ENCODE measurements around the gene SFSWAP. TPM values are rescaled to one million over a fixed set of nuclear protein-coding genes. Genes with fewer than 3 reads are reported as not detected.
"Not testable (repeated sequence)": the region's sequence is repeated elsewhere in the genome, so short reads cannot be mapped to it uniquely, and the experiment has no call there.

SFSWAP gene
- total RNA-seq, 2 donors from 2014 or later: 80.0 to 87.8 TPM

DNA sequence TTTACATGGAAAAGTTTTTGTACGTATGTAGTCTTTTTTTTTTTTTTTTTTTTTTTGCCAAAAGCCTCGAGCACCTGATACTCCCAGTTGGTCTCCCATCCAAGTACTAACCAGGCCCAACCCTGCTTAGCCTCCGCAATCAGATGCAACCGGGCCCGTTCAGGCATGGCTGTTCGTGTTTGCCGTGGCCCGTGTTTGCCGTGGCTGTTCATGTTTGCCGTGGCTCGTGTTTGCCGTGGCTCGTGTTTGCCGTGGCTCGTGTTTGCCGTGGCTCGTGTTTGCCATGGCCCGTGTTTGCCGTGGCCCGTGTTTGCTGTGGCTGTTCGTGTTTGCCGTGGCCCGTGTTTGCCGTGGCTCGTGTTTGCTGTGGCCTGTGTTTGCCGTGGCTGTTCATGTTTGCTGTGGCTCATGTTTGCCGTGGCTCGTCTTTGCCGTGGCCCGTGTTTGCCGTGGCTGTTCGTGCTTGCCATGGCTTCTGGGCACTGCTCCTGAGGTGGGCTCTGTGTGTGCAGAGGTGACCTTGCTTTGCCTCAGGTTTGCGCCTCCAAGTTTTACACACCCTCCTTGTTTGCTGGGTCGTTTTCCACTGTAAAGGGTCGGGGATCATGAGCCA is 90.5 kb downstream of the SFSWAP start:
- no peak for ATAC-seq
- no peak overlapping the region for H3K27ac Mint-ChIP-seq
- no peak for DNase-seq
- H3K36me3 Mint-ChIP-seq (ENCODE audit: low read depth): peaks cover 8% of the 10 kb centered on the region
- H3K9me3 ChIP-seq (ENCODE audit: control insufficient read depth, low read length, poor library complexity, severe bottlenecking): no peaks in the 10 kb centered on the region
- no peaks in the 10 kb centered on the region for H3K27me3 Mint-ChIP-seq
- H3K4me1 Mint-ChIP-seq: no peaks in the 10 kb centered on the region
- no peak overlapping the region for H3K4me3 Mint-ChIP-seq

- ATAC-seq (no peak), DNase-seq (no peak)
- Mint-ChIP-seq H3K4me3 (no peak overlapping the region), H3K27ac (no peak overlapping the region), H3K27me3 (no peaks in the 10 kb centered on the region), H3K36me3 (ENCODE audit: low read depth) (peaks cover 5% of the 10 kb centered on the region), H3K4me1 (no peaks in the 10 kb centered on the region)
- H3K9me3 ChIP-seq (ENCODE audit: control insufficient read depth, low read length, poor library complexity, severe bottlenecking): no peaks in the 10 kb centered on the region
Measured at GRCh38 chr12:131803961-131804521, 93.2 kb downstream of the SFSWAP start.

DNA sequence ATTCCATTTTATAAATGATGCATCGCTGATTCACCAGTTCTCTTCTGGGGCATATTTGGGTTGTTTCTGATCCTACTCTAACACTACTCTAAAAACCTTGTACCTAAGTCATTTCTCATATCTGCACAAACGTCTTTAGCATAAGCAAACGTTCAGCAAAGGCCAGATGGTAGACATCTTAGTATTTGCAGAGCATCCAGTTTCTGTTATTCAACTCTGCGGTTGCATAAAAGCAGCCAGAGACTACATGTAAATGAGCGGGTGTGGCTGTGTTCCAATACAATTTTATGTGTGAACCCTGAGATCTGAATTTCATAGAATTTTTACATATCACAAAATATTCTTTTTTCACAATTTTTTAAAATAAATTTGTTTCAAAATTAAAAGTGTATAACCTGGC is 94.5 kb downstream of the SFSWAP start:
- H3K4me1 Mint-ChIP-seq: no peaks in the 10 kb centered on the region
- peaks cover 5% of the 10 kb centered on the region for H3K36me3 Mint-ChIP-seq (ENCODE audit: low read depth)
- no peak overlapping the region for H3K4me3 Mint-ChIP-seq
- no peak overlapping the region for H3K27ac Mint-ChIP-seq
- DNase-seq (no peak), ATAC-seq (no peak)
- no peaks in the 10 kb centered on the region for H3K27me3 Mint-ChIP-seq
- no peaks in the 10 kb centered on the region for H3K9me3 ChIP-seq (ENCODE audit: control insufficient read depth, low read length, poor library complexity, severe bottlenecking)

DNA sequence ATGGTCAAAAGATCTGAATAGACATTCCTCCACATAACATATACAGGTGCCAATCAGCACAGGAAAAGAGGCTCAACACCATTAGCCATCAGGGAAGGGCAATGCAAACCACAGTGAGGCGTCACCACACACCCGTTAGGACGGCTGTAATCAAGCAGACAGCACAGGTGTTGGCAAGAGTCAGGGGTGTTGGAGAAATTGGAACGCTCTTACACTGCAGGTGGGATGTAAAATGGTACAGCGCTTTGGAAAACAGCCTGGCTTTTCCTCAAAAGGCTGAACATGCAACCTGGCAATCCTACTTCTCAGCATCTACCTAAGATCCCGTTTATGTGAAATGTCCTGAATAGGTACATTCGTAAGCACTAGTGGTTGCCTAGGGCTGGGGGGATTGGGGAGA is 95.8 kb downstream of the SFSWAP start:
- ATAC-seq (no peak), DNase-seq (no peak)
- H3K4me3 Mint-ChIP-seq: no peak overlapping the region
- no peaks in the 10 kb centered on the region for H3K36me3 Mint-ChIP-seq (ENCODE audit: low read depth)
- H3K27me3 Mint-ChIP-seq: no peaks in the 10 kb centered on the region
- H3K27ac Mint-ChIP-seq: no peak overlapping the region
- H3K9me3 ChIP-seq (ENCODE audit: control insufficient read depth, low read length, poor library complexity, severe bottlenecking): no peaks in the 10 kb centered on the region
- H3K4me1 Mint-ChIP-seq: no peaks in the 10 kb centered on the region

GRCh38 chr12:131808744-131809371 is 98.0 kb downstream of the SFSWAP start:
- Mint-ChIP-seq H3K4me3 (peak overlapping the region; percentile 79), H3K27ac (peak overlapping the region; percentile 16), H3K4me1 (no peaks in the 10 kb centered on the region), H3K36me3 (ENCODE audit: low read depth) (no peaks in the 10 kb centered on the region), H3K27me3 (no peaks in the 10 kb centered on the region)
- H3K9me3 ChIP-seq (ENCODE audit: control insufficient read depth, low read length, poor library complexity, severe bottlenecking): peaks cover 6% of the 10 kb centered on the region
- ATAC-seq (peak; percentile 92), DNase-seq (no peak)

GRCh38 chr12:131809476-131810254 is 98.8 kb downstream of the SFSWAP start:
- not testable (repeated sequence) for ATAC-seq; H3K27me3 Mint-ChIP-seq; H3K9me3 ChIP-seq (ENCODE audit: control insufficient read depth, low read length, poor library complexity, severe bottlenecking); H3K27ac Mint-ChIP-seq; H3K36me3 Mint-ChIP-seq (ENCODE audit: low read depth); H3K4me1 Mint-ChIP-seq; DNase-seq
- H3K4me3 Mint-ChIP-seq: peak overlapping the region; percentile 79

DNA sequence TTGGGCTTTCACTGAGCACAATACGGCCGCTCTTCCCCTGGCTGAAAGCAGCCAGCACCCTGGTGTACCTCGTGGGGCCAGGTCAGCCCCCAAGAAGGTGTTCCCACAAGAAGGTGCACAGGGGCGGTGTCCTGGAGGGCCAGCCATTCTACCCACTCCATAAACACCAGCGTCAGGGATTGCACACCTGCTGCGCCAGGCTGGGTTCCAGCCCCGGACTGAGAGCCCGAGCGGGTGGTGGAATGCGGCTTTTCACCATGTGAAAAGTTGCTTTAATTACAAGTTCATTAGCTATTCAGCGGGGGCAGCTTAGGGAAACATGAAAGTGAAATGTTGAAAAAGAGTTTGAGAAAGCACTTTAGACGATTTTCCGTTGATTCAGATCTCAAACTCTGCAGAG is 99.8 kb downstream of the SFSWAP start:
- H3K36me3 Mint-ChIP-seq (ENCODE audit: low read depth): no peaks in the 10 kb centered on the region
- DNase-seq (no peak), ATAC-seq (no peak)
- H3K27ac Mint-ChIP-seq: no peak overlapping the region
- no peaks in the 10 kb centered on the region for H3K4me1 Mint-ChIP-seq
- peaks cover 6% of the 10 kb centered on the region for H3K9me3 ChIP-seq (ENCODE audit: control insufficient read depth, low read length, poor library complexity, severe bottlenecking)
- no peaks in the 10 kb centered on the region for H3K27me3 Mint-ChIP-seq
- H3K4me3 Mint-ChIP-seq: no peak overlapping the region

DNA sequence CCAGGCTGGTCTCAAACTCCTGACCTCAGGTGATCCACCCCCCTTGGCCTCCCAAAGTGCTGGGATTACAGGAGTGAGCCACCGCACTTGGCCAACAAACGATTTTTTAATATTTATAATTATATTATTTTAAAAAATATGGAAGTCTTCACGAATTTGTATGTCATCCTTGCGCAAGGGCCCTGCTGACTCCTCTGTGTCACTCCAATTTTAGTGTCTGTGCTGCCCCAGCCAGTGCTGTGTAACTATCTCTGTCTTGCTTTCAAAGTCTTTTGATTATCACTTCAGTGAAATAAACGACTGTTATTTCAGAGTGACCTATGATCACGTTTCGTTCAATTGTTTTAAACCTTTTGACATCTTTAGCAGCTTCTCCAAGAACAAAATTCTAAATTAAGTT is 104.2 kb downstream of the SFSWAP start:
- Mint-ChIP-seq H3K4me1 (peaks cover 2% of the 10 kb centered on the region), H3K4me3 (no peak overlapping the region), H3K27ac (no peak overlapping the region), H3K36me3 (ENCODE audit: low read depth) (no peaks in the 10 kb centered on the region), H3K27me3 (peaks cover 7% of the 10 kb centered on the region)
- H3K9me3 ChIP-seq (ENCODE audit: control insufficient read depth, low read length, poor library complexity, severe bottlenecking): peaks cover 6% of the 10 kb centered on the region
- DNase-seq: no peak
- no peak for ATAC-seq

- peaks cover 2% of the 10 kb centered on the region for H3K4me1 Mint-ChIP-seq
- H3K36me3 Mint-ChIP-seq (ENCODE audit: low read depth): no peaks in the 10 kb centered on the region
- H3K4me3 Mint-ChIP-seq: no peak overlapping the region
- peaks cover 6% of the 10 kb centered on the region for H3K9me3 ChIP-seq (ENCODE audit: control insufficient read depth, low read length, poor library complexity, severe bottlenecking)
- peaks cover 7% of the 10 kb centered on the region for H3K27me3 Mint-ChIP-seq
- DNase-seq (no peak), ATAC-seq (no peak)
- no peak overlapping the region for H3K27ac Mint-ChIP-seq
Measured at GRCh38 chr12:131816495-131816894, 105.6 kb downstream of the SFSWAP start.

DNA sequence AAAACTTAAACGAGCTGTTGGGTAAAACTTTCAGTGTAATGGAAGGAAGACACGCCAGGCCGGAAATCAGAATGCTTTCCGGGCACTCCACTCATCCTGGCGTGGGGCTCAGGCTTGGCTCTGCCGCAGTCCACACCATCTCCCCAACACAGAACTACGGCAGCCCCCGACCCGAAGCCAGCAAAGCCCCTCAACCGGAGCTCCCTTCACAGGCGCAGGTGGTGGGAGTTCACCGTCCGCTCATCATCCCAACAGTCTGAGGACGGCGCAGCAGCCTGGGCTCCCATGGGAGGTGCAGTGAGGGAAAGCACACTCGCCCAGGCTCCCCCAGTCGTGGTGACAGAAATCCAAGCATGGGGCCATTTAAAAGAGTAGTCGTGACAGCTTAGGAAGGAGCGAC is 106.4 kb downstream of the SFSWAP start:
- Mint-ChIP-seq H3K36me3 (ENCODE audit: low read depth) (no peaks in the 10 kb centered on the region), H3K27ac (no peak overlapping the region), H3K27me3 (peaks cover 7% of the 10 kb centered on the region), H3K4me1 (peaks cover 2% of the 10 kb centered on the region), H3K4me3 (no peak overlapping the region)
- DNase-seq: no peak
- ATAC-seq: no peak
- H3K9me3 ChIP-seq (ENCODE audit: control insufficient read depth, low read length, poor library complexity, severe bottlenecking): peaks cover 6% of the 10 kb centered on the region

DNA sequence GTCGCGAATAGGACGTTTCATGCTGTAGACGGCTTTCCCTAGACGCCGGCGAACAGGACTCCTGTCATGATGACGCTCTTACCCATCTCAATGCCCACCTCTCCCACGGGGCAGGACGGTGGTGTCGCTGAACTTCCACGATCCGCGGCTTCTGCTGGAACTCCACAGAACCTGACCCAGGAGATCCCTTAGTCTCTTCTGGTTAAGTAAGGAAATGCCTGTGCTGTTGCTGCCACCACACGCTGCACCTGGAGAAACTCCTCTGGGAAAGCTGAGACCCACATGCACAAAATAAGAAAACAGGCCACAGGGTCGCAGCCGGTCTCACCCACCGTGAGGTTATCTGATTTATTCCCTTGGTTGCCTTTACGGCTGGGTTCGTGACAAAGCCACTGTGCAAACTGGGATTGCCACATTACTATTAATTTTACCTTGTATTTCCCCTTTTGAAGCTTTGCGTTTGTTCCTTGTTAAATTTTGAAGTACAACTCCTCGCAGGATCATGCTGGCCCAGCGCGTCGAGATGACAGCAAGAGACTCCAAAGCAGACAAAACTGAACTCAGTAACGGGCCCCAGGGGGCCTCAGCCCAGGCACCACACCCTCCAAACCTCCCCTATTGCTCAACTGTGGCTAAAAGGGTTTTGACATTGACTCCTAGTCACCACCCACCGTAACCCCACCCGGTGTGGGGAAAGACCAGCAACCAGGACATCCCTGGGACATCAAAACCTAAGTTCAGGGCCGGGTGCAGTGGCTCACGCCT is 108.1 kb downstream of the SFSWAP start:
- Mint-ChIP-seq H3K27ac (no peak overlapping the region), H3K36me3 (ENCODE audit: low read depth) (no peaks in the 10 kb centered on the region), H3K4me3 (no peak overlapping the region), H3K4me1 (peaks cover 2% of the 10 kb centered on the region), H3K27me3 (peaks cover 7% of the 10 kb centered on the region)
- ATAC-seq (no peak), DNase-seq (no peak)
- no peaks in the 10 kb centered on the region for H3K9me3 ChIP-seq (ENCODE audit: control insufficient read depth, low read length, poor library complexity, severe bottlenecking)

DNA sequence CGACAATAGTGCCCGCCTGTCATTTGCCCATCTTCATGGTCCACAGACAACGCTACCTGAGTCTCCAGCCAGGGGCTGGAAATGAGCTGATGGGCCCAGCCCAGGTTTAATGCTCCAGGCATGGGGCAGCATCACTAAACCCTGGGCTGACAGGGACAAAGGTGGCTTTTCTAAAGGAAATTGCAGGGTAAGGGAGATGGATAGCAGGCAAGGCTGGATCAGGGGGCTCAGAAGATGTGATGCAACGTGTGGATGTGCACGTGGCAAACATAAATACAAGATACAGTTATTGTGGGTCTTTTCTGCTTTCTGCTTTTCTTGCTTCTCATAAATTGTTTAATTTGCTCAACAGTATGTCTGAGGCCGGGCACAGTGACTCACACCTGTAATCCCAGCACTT is 113.6 kb downstream of the SFSWAP start:
- Mint-ChIP-seq H3K36me3 (ENCODE audit: low read depth) (no peaks in the 10 kb centered on the region), H3K4me1 (peaks cover 9% of the 10 kb centered on the region), H3K4me3 (no peak overlapping the region), H3K27me3 (peaks cover 29% of the 10 kb centered on the region), H3K27ac (no peak overlapping the region)
- DNase-seq: no peak
- no peak for ATAC-seq
- no peaks in the 10 kb centered on the region for H3K9me3 ChIP-seq (ENCODE audit: control insufficient read depth, low read length, poor library complexity, severe bottlenecking)
